ENCODE results near the gene HAAO.

DNA sequence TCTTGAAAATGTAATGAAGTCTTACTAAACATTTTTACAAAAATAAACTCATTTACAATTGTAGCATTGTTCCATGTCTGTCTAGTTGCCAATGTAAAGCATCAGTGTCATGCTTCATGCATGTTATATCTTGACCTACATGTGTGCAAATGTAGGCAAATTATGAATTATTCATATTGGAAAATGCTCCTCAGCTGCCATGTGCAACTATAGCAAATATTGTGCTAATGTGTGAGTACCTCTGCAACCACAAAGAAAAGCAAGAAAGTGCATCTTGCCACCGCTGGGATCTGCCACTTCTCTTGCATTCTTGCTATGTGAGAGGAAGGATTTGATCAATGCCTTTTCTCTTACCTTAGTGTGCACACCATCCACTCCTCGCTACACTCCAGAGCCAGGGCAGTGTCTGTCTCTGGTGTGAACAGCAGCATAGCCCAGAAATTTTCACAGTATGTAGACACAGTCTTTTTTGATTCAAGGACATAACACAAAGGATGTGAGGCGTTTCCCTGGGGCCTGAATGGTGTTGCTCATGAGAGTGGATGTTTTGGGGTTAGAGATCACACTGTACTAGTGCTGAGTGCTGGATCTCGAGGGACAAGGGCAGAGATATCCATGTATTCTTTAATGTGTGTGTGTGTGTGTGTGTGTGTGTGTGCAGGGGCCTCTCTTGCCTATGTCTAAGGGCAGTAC is 47.6 kb upstream of the HAAO start:
- TF ChIP-seq, protein P1, sequence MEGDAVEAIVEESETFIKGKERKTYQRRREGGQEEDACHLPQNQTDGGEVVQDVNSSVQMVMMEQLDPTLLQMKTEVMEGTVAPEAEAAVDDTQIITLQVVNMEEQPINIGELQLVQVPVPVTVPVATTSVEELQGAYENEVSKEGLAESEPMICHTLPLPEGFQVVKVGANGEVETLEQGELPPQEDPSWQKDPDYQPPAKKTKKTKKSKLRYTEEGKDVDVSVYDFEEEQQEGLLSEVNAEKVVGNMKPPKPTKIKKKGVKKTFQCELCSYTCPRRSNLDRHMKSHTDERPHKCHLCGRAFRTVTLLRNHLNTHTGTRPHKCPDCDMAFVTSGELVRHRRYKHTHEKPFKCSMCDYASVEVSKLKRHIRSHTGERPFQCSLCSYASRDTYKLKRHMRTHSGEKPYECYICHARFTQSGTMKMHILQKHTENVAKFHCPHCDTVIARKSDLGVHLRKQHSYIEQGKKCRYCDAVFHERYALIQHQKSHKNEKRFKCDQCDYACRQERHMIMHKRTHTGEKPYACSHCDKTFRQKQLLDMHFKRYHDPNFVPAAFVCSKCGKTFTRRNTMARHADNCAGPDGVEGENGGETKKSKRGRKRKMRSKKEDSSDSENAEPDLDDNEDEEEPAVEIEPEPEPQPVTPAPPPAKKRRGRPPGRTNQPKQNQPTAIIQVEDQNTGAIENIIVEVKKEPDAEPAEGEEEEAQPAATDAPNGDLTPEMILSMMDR (IDR thresholded peaks at IDR 0.05) = no peak
- no peak for TF ChIP-seq POLR2A (IDR thresholded peaks at IDR 0.05)
